ENCODE data around the gene TAAR1. TPM values are rescaled to one million over a fixed set of nuclear protein-coding genes. Genes with fewer than 3 reads are reported as not detected.
"Not testable (repeated sequence)": the region's sequence is repeated elsewhere in the genome, so short reads cannot be mapped to it uniquely, and the experiment has no call there.

Gene TAAR1
- not detected for total RNA-seq

- no peaks in the 10 kb centered on the region for H3K4me1 Mint-ChIP-seq
- no peak for DNase-seq
- CTCF ChIA-PET, result no interaction called here
- no peak within 1 kb of the TSS for H3K27ac Mint-ChIP-seq
- no peaks in the 10 kb centered on the region for H3K9me3 Mint-ChIP-seq
- H3K36me3 Mint-ChIP-seq (ENCODE audit: low read depth), result no peaks in the 10 kb centered on the region
- peaks cover 6% of the 10 kb centered on the region for H3K27me3 Mint-ChIP-seq
- H3K4me3 Mint-ChIP-seq, result no peak within 1 kb of the TSS
- POLR2A ChIA-PET, result no interaction called here
These were observed at the start of gene TAAR1 for GRCh38 chr6:132659082-132659481. TSS of gene TAAR1 (minus strand) at chr6:132659182. CDS start at chr6:132646003, 13,179 bp downstream.

- no peak overlapping the region for H3K27ac Mint-ChIP-seq
- peaks cover 11% of the 10 kb centered on the region for H3K9me3 Mint-ChIP-seq
- POLR2A ChIA-PET, result no interaction called here
- no peaks in the 10 kb centered on the region for H3K36me3 Mint-ChIP-seq (ENCODE audit: low read depth)
- CTCF ChIA-PET, result no interaction called here
- DNase-seq, result no peak
- no peak overlapping the region for H3K4me3 Mint-ChIP-seq
- no peaks in the 10 kb centered on the region for H3K4me1 Mint-ChIP-seq
- peaks cover 36% of the 10 kb centered on the region for H3K27me3 Mint-ChIP-seq
These were observed 49.8 kb upstream of the TAAR1 start for GRCh38 chr6:132708771-132709170.

DNA sequence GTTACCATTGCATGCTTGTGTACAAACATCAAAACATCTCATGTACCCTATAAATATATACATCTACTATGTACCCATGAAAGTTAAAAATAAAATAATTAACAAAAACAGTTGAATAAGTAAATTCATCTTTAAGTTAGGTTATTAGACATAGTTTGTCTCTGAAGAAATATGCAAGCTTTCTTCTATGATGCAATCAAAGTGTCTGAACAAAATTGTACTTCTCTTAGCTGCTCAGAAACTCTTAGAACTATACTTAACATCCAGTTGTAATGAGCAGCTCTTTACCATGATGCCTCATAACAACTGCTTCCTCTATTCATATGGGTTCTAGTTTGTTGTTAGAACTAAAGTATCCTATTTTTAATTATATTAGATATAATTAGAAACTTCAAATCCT, 49.0 kb upstream of the TAAR1 start:
- H3K4me3 Mint-ChIP-seq, result no peak overlapping the region
- no peaks in the 10 kb centered on the region for H3K4me1 Mint-ChIP-seq
- CTCF ChIA-PET, result no interaction called here
- peaks cover 39% of the 10 kb centered on the region for H3K27me3 Mint-ChIP-seq
- H3K27ac Mint-ChIP-seq, result no peak overlapping the region
- no peak for DNase-seq
- POLR2A ChIA-PET, result no interaction called here
- H3K36me3 Mint-ChIP-seq (ENCODE audit: low read depth), result no peaks in the 10 kb centered on the region
- H3K9me3 Mint-ChIP-seq, result peaks cover 16% of the 10 kb centered on the region

DNA sequence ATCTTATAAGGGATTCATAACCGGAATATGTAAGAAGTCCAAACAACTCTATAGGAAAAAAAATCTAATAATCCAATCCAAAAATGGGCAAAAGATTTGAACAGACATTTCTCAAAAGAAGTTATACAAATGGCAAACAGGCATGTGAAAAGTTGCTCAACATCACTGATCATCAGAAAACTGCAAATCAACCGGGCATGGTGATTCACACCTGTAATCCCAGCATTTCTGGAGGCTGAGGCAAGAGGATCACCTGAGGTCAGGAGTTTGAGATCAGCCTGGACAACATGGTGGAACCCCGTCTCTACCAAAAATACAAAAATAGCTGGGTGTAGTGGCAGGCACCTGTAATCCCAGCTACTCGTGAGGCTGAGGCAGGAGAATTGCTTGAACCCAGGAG, 47.8 kb upstream of the TAAR1 start:
- H3K9me3 Mint-ChIP-seq, result peaks cover 16% of the 10 kb centered on the region
- CTCF ChIA-PET; H3K27ac Mint-ChIP-seq; H3K4me3 Mint-ChIP-seq; DNase-seq; H3K36me3 Mint-ChIP-seq (ENCODE audit: low read depth); POLR2A ChIA-PET; H3K4me1 Mint-ChIP-seq: not testable (repeated sequence)
- H3K27me3 Mint-ChIP-seq, result peaks cover 42% of the 10 kb centered on the region

GRCh38 chr6:132703936-132704335, 45.0 kb upstream of the TAAR1 start:
- Mint-ChIP-seq H3K4me3 (no peak overlapping the region), H3K27ac (no peak overlapping the region), H3K27me3 (peaks cover 47% of the 10 kb centered on the region), H3K9me3 (peaks cover 16% of the 10 kb centered on the region), H3K36me3 (ENCODE audit: low read depth) (no peaks in the 10 kb centered on the region), H3K4me1 (no peaks in the 10 kb centered on the region)
- no peak for DNase-seq
- CTCF ChIA-PET, result interaction anchor here (1.0 to 1.9 kb wide), 2 partner anchors 13 to 15 kb away, joined by 3 to 6 read pairs; no protein-coding TSS in a partner anchor
- POLR2A ChIA-PET, result no interaction called here

- no peak for DNase-seq
- ChIA-PET POLR2A (no interaction called here), CTCF (no interaction called here)
- no peak overlapping the region for H3K4me3 Mint-ChIP-seq
- H3K27me3 Mint-ChIP-seq, result peaks cover 25% of the 10 kb centered on the region
- H3K4me1 Mint-ChIP-seq, result no peaks in the 10 kb centered on the region
- no peak overlapping the region for H3K27ac Mint-ChIP-seq
- no peaks in the 10 kb centered on the region for H3K36me3 Mint-ChIP-seq (ENCODE audit: low read depth)
- peaks cover 13% of the 10 kb centered on the region for H3K9me3 Mint-ChIP-seq
These were observed 39.6 kb upstream of the TAAR1 start for GRCh38 chr6:132698608-132699007.

- Mint-ChIP-seq H3K27ac (no peak overlapping the region), H3K36me3 (ENCODE audit: low read depth) (no peaks in the 10 kb centered on the region), H3K9me3 (peaks cover 9% of the 10 kb centered on the region), H3K4me1 (no peaks in the 10 kb centered on the region), H3K4me3 (no peak overlapping the region), H3K27me3 (peaks cover 11% of the 10 kb centered on the region)
- POLR2A ChIA-PET, result no interaction called here
- DNase-seq, result no peak
- CTCF ChIA-PET, result no interaction called here
These were observed 36.8 kb upstream of the TAAR1 start for GRCh38 chr6:132695773-132696172.

GRCh38 chr6:132693478-132693877, 34.5 kb upstream of the TAAR1 start:
- ChIA-PET POLR2A (no interaction called here), CTCF (no interaction called here)
- Mint-ChIP-seq H3K4me1 (no peaks in the 10 kb centered on the region), H3K9me3 (peaks cover 9% of the 10 kb centered on the region), H3K27ac (no peak overlapping the region), H3K4me3 (no peak overlapping the region), H3K27me3 (peaks cover 29% of the 10 kb centered on the region), H3K36me3 (ENCODE audit: low read depth) (no peaks in the 10 kb centered on the region)
- DNase-seq, result no peak

DNA sequence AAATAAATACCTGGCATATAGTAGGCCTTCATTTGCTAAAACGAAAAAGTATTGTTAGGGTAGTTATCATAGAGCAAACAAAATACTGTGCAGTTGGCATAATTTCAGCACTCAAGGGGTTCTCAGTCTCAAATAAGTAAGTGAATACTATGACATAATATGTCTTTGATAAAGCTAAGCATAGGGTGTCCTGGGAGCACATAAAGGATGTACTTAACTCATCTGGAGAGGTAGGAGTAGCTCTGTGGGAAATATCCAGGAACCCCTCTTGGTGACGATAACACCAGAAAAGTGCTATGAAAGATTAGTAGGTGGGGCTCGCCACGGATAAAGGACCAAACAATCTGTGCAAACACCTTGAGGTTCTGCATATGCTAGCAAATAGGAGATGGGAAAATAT, 31.7 kb upstream of the TAAR1 start:
- no peak overlapping the region for H3K27ac Mint-ChIP-seq
- H3K36me3 Mint-ChIP-seq (ENCODE audit: low read depth), result no peaks in the 10 kb centered on the region
- CTCF ChIA-PET, result interaction anchor here (1.0 kb wide), 1 partner anchor 13 kb away, joined by 3 read pairs; no protein-coding TSS in a partner anchor
- H3K4me3 Mint-ChIP-seq, result no peak overlapping the region
- no peaks in the 10 kb centered on the region for H3K4me1 Mint-ChIP-seq
- H3K27me3 Mint-ChIP-seq, result peaks cover 37% of the 10 kb centered on the region
- peaks cover 1% of the 10 kb centered on the region for H3K9me3 Mint-ChIP-seq
- DNase-seq, result no peak
- POLR2A ChIA-PET, result no interaction called here

DNA sequence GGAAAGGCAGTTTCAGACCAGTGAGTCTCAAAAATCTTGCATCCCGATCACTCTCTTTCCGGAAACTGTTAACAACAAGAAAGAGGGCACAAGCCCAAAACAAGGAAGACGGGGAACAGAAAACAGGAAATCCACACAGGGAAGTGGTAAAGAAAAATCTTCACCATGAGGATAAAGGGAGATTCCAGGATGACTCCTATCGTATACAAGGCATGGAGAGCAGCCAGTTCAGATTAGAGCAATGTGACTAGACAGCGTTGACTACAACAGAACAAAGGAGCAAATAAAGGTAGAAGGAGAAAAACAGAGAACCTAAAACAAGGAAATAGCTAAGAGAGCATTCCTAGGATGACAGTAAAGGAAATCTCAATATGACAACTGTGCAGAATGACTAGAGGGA, 28.3 kb upstream of the TAAR1 start:
- ChIA-PET CTCF (no interaction called here), POLR2A (no interaction called here)
- Mint-ChIP-seq H3K4me3 (no peak overlapping the region), H3K4me1 (no peaks in the 10 kb centered on the region), H3K27me3 (peaks cover 38% of the 10 kb centered on the region), H3K9me3 (no peaks in the 10 kb centered on the region), H3K27ac (no peak overlapping the region), H3K36me3 (ENCODE audit: low read depth) (no peaks in the 10 kb centered on the region)
- DNase-seq, result no peak

DNA sequence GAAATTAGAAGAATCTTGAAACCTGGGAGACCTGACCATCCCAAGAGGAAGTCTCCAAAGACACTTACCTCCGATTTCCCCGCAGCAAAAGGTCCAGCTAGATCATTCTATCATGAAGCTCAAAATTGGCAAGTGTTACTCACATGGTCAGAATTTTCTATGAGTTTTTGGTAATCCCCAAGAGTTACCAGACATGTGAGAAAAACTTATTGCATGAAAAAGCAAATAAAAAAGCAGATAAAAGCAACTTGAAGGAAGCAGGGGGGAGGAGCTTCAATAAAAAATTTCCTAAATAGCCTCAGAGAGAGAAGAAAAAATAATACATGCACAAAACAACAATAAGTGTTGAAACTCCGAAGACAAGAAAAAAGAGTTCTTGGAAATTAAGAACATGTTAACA, 27.5 kb upstream of the TAAR1 start:
- no peaks in the 10 kb centered on the region for H3K4me1 Mint-ChIP-seq
- ChIA-PET POLR2A (interaction anchor here (0.7 kb wide), 1 partner anchor 66 kb away, joined by 3 read pairs; no protein-coding TSS in a partner anchor), CTCF (no interaction called here)
- no peaks in the 10 kb centered on the region for H3K9me3 Mint-ChIP-seq
- H3K4me3 Mint-ChIP-seq, result no peak overlapping the region
- H3K36me3 Mint-ChIP-seq (ENCODE audit: low read depth), result no peaks in the 10 kb centered on the region
- no peak overlapping the region for H3K27ac Mint-ChIP-seq
- DNase-seq, result no peak
- H3K27me3 Mint-ChIP-seq, result peaks cover 38% of the 10 kb centered on the region

- ChIA-PET CTCF (no interaction called here), POLR2A (no interaction called here)
- Mint-ChIP-seq H3K4me3 (no peak overlapping the region), H3K36me3 (ENCODE audit: low read depth) (no peaks in the 10 kb centered on the region), H3K27ac (no peak overlapping the region), H3K9me3 (no peaks in the 10 kb centered on the region), H3K4me1 (no peaks in the 10 kb centered on the region), H3K27me3 (peaks cover 32% of the 10 kb centered on the region)
- no peak for DNase-seq
These were observed 26.0 kb upstream of the TAAR1 start for GRCh38 chr6:132685009-132685408.

DNA sequence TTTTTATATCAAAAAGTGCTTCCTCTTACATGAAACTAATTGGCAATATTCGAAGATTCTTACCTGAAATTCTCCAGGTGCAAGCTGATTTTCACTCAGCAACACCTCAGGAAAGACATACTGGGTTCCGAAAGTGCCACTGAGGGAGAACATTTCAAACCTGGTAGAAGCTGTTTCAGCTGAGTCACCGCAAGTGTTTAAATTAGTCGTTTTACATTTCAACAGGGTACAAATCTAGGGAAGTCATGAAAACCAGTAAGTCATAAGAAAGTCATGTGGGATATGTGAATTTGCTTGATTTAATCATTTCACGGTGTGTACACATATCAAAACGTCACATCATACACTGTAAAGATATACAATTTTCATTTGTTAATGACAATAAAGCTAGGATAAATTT, 25.3 kb upstream of the TAAR1 start:
- peaks cover 28% of the 10 kb centered on the region for H3K27me3 Mint-ChIP-seq
- H3K27ac Mint-ChIP-seq, result no peak overlapping the region
- no peaks in the 10 kb centered on the region for H3K9me3 Mint-ChIP-seq
- H3K4me1 Mint-ChIP-seq, result peaks cover 2% of the 10 kb centered on the region
- CTCF ChIA-PET, result no interaction called here
- H3K4me3 Mint-ChIP-seq, result no peak overlapping the region
- POLR2A ChIA-PET, result no interaction called here
- H3K36me3 Mint-ChIP-seq (ENCODE audit: low read depth), result no peaks in the 10 kb centered on the region
- DNase-seq, result no peak

DNA sequence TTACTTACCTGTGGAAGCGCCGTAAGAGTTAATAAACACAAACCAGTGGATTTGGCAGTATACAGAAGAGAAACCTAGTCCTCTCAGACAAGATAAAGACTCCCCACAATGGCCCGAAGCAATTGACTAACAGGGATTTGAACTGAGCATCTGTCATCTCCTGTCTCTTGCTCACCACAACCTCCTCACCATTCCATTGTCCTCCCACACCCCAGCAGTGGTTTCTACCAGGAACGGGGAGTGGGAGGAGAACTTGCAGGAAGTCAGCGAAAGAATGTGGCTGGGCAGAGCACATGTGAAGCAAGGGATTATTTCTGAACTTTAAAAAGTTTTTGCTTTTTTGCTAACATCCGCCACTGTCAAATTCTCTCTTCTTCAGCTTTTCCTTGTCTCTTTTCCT, 24.6 kb upstream of the TAAR1 start:
- Mint-ChIP-seq H3K4me1 (peaks cover 5% of the 10 kb centered on the region), H3K9me3 (no peaks in the 10 kb centered on the region), H3K27ac (no peak overlapping the region), H3K27me3 (peaks cover 27% of the 10 kb centered on the region), H3K36me3 (ENCODE audit: low read depth) (no peaks in the 10 kb centered on the region), H3K4me3 (no peak overlapping the region)
- POLR2A ChIA-PET, result no interaction called here
- no peak for DNase-seq
- CTCF ChIA-PET, result no interaction called here

- DNase-seq; H3K9me3 Mint-ChIP-seq; POLR2A ChIA-PET; H3K36me3 Mint-ChIP-seq (ENCODE audit: low read depth); H3K27ac Mint-ChIP-seq; CTCF ChIA-PET; H3K4me3 Mint-ChIP-seq: not testable (repeated sequence)
- Mint-ChIP-seq H3K4me1 (peaks cover 22% of the 10 kb centered on the region), H3K27me3 (peaks cover 23% of the 10 kb centered on the region)
These were observed 20.1 kb upstream of the TAAR1 start for GRCh38 chr6:132679094-132679493.

Measured in activated CD4-positive, alpha-beta T cell treated with anti-CD3 and anti-CD28 coated beads, Interleukin-2, amount 10 ng/mL, durations not matched to agents 7 days and 5 days (primary cell).